Measurements from ENCODE around the gene KCNQ2. TPM values are rescaled to one million over a fixed set of nuclear protein-coding genes. Genes with fewer than 3 reads are reported as not detected.

The KCNQ2 gene
- total and polyA plus RNA-seq, 5 donors = under 0.01 to 2.3 (median 1.1) TPM; not detected in 2

DNA sequence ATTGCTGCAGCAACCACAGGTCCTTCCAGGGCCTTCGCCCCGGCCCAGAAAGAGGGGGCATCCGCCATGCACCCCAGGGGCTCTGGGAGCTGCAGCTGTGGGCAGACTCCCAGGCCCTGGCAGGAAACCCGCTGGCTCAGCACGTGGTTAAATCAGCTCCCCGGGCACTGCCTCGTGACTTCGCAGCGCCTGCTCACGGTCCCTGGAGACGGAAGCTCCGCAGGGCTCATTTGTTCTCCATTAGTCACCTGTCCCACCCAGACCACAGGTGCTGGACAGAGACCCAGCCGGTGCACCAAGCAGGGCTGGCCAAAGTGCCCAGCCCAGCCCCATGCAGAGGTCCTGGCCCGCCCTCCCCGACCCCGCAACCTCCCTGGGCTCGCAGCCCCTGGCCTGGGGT is 14.7 kb downstream of the KCNQ2 start:
- Histone ChIP-seq H3K4me3 (ENCODE audit: low read length) (no peak overlapping the region), H3K27me3 (ENCODE audit: control insufficient read depth, insufficient read depth) (no peaks in the 10 kb centered on the region), H3K9me3 (ENCODE audit: control insufficient read depth, low read length) (no peaks in the 10 kb centered on the region), H3K4me1 (ENCODE audit: control insufficient read depth, insufficient read depth, low read length) (no peaks in the 10 kb centered on the region), H3K27ac (ENCODE audit: low read length) (no peak overlapping the region)
- intact Hi-C loops (cut with DNase I) = no loop called here
- 45% methylated on average over 17 of the region's 17 CpGs for WGBS
- DNase-seq = peak in 2 of 3 donors; percentile 76 to 81
- peak; percentile 25 to 35 for ATAC-seq

DNA sequence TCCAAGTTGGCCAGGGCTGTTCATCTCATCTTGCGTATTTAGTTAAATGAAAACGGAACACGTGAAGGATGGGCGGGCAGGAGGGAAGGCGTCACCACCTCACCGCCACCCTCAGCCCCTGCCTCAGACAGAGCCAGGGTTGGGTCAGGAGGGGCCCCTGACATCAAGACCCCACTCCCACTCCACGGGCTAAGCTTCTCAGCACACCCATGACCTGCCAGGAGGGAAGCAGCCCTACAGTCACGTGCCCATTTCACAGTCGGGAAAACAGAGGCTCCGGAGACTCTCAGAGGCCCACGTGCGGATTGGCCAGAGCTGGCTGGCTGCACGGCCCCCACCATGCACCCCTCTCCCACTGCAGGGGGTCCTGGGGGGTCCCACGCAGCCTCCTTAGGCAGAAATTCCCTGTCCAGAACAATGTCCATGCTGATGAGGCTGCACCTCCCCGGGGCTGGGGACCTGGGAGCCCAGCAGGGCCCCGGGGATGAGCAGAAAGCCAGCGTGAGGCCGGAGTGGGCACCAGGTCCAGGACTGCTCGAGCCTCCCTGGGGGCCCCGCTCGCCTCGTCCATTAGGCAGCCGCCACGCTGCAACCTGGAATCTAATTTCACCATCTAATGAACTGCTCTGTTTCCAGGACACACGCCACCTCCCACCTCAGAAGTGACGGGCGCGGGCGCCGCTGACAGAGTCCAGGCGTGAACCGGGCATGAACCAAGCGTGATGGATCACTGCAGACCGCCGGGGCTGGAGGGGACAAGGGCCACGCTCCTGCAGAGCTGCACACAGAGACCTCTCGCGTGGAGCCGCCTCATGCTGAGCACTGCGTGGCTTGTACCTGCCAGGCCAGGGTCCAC is 15.8 kb downstream of the KCNQ2 start:
- H3K4me1 ChIP-seq (ENCODE audit: control insufficient read depth, insufficient read depth, low read length) = no peaks in the 10 kb centered on the region
- H3K4me3 ChIP-seq (ENCODE audit: low read length) = no peak overlapping the region
- ATAC-seq (peak; percentile 61 to 69), DNase-seq (peak; percentile 61 to 89 (median 84))
- no peaks in the 10 kb centered on the region for H3K27me3 ChIP-seq (ENCODE audit: control insufficient read depth, insufficient read depth)
- no peak overlapping the region for H3K27ac ChIP-seq (ENCODE audit: low read length)
- intact Hi-C loops (cut with DNase I) = no loop called here
- H3K9me3 ChIP-seq (ENCODE audit: control insufficient read depth, low read length) = no peaks in the 10 kb centered on the region
- 32% methylated on average over 40 of the region's 40 CpGs for WGBS

DNA sequence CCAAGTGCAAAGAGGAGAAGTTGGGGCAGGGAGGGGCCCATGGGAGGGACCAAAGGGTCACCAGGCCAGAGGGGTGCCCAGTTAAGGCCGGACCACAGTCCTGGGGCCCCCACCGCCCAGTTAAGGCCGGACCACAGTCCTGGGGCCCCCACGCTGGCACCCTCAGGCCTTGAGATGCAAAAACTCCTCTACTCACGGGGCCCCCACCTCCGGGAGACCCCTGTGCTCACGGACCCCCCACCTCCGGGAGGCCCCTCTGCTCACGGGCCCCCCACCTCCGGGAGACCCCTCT is 16.9 kb downstream of the KCNQ2 start:
- intact Hi-C loops (cut with DNase I) = no loop called here
- Histone ChIP-seq H3K9me3 (ENCODE audit: control insufficient read depth, low read length) (no peaks in the 10 kb centered on the region), H3K4me1 (ENCODE audit: control insufficient read depth, insufficient read depth, low read length) (no peaks in the 10 kb centered on the region), H3K27ac (ENCODE audit: low read length) (no peak overlapping the region), H3K4me3 (ENCODE audit: low read length) (no peak overlapping the region), H3K27me3 (ENCODE audit: control insufficient read depth, insufficient read depth) (no peaks in the 10 kb centered on the region)
- ATAC-seq (no peak), DNase-seq (no peak)
- WGBS = 78% methylated on average over 10 of the region's 10 CpGs

GRCh38 chr20:63454731-63455567 is 17.5 kb downstream of the KCNQ2 start:
- Histone ChIP-seq H3K27me3 (ENCODE audit: control insufficient read depth, insufficient read depth) (no peaks in the 10 kb centered on the region), H3K4me3 (ENCODE audit: low read length) (no peak overlapping the region), H3K27ac (ENCODE audit: low read length) (no peak overlapping the region), H3K4me1 (ENCODE audit: control insufficient read depth, insufficient read depth, low read length) (no peaks in the 10 kb centered on the region), H3K9me3 (ENCODE audit: control insufficient read depth, low read length) (no peaks in the 10 kb centered on the region)
- DNase-seq (no peak), ATAC-seq (no peak)
- 31% methylated on average over 35 of the region's 35 CpGs for WGBS
- intact Hi-C loops (cut with DNase I) = no loop called here

GRCh38 chr20:63452821-63453523 is 19.5 kb downstream of the KCNQ2 start:
- H3K4me1 ChIP-seq (ENCODE audit: control insufficient read depth, insufficient read depth, low read length) = no peaks in the 10 kb centered on the region
- DNase-seq (no peak), ATAC-seq (peak; percentile 6 to 20)
- intact Hi-C loops (cut with DNase I) = no loop called here
- no peaks in the 10 kb centered on the region for H3K9me3 ChIP-seq (ENCODE audit: control insufficient read depth, low read length)
- no peaks in the 10 kb centered on the region for H3K27me3 ChIP-seq (ENCODE audit: control insufficient read depth, insufficient read depth)
- 51% methylated on average over 46 of the region's 46 CpGs for WGBS
- H3K4me3 ChIP-seq (ENCODE audit: low read length) = no peak overlapping the region
- no peak overlapping the region for H3K27ac ChIP-seq (ENCODE audit: low read length)

DNA sequence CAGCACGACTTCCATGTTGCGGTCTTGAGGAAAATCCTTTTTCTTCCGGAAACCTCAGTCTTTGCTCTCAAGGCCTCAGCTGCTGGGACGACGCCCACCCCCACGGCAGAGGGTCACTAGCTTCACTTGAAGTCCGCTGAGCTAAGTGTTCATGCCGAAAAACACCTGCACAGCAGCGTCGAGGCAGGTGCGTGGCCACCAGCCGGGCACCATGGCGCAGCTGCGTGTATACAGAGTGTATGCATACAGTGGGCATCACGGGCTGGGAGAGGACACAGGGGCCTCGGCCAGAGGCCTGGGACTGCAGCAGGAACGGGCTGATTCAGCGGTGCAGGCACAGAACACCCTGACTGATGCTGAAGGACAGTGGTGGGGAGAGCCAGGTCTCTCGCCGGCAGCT is 20.1 kb downstream of the KCNQ2 start:
- Histone ChIP-seq H3K9me3 (ENCODE audit: control insufficient read depth, low read length) (no peaks in the 10 kb centered on the region), H3K4me1 (ENCODE audit: control insufficient read depth, insufficient read depth, low read length) (no peaks in the 10 kb centered on the region), H3K4me3 (ENCODE audit: low read length) (no peak overlapping the region), H3K27me3 (ENCODE audit: control insufficient read depth, insufficient read depth) (no peaks in the 10 kb centered on the region), H3K27ac (ENCODE audit: low read length) (no peak overlapping the region)
- WGBS = 86% methylated on average over 20 of the region's 20 CpGs
- DNase-seq (no peak), ATAC-seq (no peak)
- intact Hi-C loops (cut with DNase I) = no loop called here

DNA sequence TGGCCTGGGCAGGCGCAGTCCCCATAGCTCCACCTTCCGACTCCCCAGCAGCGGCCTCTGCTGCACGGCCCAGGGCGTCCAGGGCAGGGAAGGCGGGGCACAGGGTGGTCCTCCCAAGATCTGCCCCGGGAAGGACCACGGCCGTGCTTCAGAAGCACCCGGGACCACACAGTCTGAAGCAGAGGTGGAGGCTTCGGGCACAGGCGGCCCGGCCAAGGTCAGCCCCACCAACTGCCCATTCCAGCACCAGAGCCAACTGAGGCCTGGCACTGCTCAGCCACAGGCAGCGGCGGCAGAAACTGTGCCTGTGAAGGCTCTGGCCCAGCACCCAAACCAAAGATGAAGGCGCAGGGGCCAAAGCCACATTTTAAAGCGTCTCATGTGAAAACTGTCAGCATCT is 20.6 kb downstream of the KCNQ2 start:
- Histone ChIP-seq H3K4me3 (ENCODE audit: low read length) (no peak overlapping the region), H3K27me3 (ENCODE audit: control insufficient read depth, insufficient read depth) (no peaks in the 10 kb centered on the region), H3K9me3 (ENCODE audit: control insufficient read depth, low read length) (no peaks in the 10 kb centered on the region), H3K27ac (ENCODE audit: low read length) (no peak overlapping the region), H3K4me1 (ENCODE audit: control insufficient read depth, insufficient read depth, low read length) (no peaks in the 10 kb centered on the region)
- DNase-seq (no peak), ATAC-seq (no peak)
- WGBS = 92% methylated on average over 17 of the region's 17 CpGs
- intact Hi-C loops (cut with DNase I) = no loop called here

DNA sequence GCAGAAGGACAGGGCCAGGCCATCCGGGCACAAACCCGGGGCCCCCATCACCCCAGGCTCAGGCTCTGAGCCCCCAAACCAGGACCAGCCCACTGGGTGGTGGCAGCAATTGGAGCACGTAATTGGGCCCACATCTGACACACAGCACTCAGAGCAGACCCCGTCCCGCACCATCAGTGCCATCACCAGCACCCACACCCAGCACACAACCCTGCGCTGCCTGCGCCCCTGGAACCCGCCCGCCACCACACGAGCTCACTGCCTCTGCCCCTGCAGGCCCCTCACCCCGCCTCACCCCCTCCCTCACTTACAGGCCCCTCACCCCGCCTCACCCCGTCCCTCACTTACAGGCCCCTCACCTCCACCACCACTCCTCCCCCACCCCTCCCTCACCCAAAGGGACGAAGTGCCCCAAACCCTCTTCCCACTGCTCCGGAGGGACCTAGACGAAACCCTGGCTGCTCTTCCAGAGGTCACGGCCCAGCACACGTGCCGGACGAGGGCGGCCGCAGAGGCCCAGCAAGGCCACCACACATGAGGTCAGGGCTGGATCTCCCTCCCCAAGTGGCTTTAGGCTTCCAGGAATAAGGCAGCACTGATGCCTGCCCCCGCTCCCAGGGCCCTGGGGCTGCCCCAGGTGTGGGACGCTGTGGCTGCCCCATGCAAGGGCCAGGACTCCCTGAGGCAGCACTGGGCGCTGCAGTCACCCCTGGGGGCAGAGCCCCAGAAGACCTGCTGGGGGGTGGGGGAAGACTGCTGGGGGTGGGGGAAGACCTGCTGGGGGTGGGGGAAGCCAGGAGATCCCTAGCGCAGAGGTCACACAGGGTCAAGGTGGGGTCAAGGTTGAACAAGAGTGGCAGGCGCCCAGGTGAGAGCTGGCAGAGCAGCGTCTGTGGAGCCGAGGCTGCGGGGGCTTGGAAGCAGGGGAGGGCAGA is 22.4 kb downstream of the KCNQ2 start:
- ATAC-seq (no peak), DNase-seq (no peak)
- 83% methylated on average over 30 of the region's 30 CpGs for WGBS
- Histone ChIP-seq H3K4me3 (ENCODE audit: low read length) (no peak overlapping the region), H3K9me3 (ENCODE audit: control insufficient read depth, low read length) (no peaks in the 10 kb centered on the region), H3K4me1 (ENCODE audit: control insufficient read depth, insufficient read depth, low read length) (no peaks in the 10 kb centered on the region), H3K27me3 (ENCODE audit: control insufficient read depth, insufficient read depth) (no peaks in the 10 kb centered on the region), H3K27ac (ENCODE audit: low read length) (no peak overlapping the region)
- intact Hi-C loops (cut with DNase I) = no loop called here

DNA sequence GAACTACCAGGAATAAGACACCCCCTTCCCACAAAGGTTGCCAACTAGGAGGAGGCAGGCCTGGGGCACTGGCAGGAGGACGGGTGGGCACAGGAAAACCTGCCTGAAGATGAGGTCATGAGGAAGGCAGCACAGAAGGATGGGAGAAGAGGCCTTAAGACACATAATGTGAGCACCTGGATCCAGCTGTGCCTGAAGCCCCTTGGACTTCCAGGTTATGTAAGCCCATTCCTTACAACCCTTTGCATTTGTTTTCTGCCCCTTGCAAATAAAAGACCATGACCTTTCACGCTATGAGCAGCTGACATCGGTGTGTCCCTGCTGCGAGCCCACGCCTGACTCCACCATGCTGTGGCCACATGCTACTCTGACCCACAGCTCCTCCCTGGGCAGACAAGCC is 23.4 kb downstream of the KCNQ2 start:
- Histone ChIP-seq H3K27me3 (ENCODE audit: control insufficient read depth, insufficient read depth) (no peaks in the 10 kb centered on the region), H3K9me3 (ENCODE audit: control insufficient read depth, low read length) (no peaks in the 10 kb centered on the region), H3K27ac (ENCODE audit: low read length) (no peak overlapping the region), H3K4me3 (ENCODE audit: low read length) (no peak overlapping the region), H3K4me1 (ENCODE audit: control insufficient read depth, insufficient read depth, low read length) (no peaks in the 10 kb centered on the region)
- DNase-seq = no peak
- intact Hi-C loops (cut with DNase I) = no loop called here
- WGBS = 85% methylated on average over 5 of the region's 5 CpGs
- no peak for ATAC-seq

DNA sequence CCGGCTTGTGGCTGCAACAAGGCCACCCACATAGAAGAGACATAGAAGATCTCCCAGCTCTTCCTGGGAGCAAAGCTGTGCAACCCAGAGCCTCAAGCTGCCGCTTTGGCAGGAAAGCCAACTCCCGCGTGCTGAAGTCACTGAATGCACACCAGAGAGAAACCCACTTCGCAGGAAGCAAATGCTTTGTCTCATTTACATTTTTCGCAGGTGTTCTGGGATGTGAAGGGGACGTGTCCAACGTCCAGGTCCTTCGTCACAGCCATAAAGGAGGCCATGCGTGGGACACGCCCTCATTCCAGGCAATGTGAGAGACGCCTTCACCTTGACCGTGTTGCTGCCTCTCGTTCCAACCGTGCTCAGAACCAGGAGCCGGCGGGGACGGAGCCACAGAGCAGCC is 24.4 kb downstream of the KCNQ2 start:
- intact Hi-C loops (cut with DNase I) = no loop called here
- Histone ChIP-seq H3K27me3 (ENCODE audit: control insufficient read depth, insufficient read depth) (no peaks in the 10 kb centered on the region), H3K27ac (ENCODE audit: low read length) (no peak overlapping the region), H3K4me1 (ENCODE audit: control insufficient read depth, insufficient read depth, low read length) (no peaks in the 10 kb centered on the region), H3K4me3 (ENCODE audit: low read length) (no peak overlapping the region), H3K9me3 (ENCODE audit: control insufficient read depth, low read length) (no peaks in the 10 kb centered on the region)
- DNase-seq (no peak), ATAC-seq (no peak)
- 56% methylated on average over 18 of the region's 18 CpGs for WGBS
